ENCODE measurements around the gene NR2F1-AS1. TPM values are rescaled to one million over a fixed set of nuclear protein-coding genes. Genes with fewer than 3 reads are reported as not detected.

NR2F1-AS1 gene
- total RNA-seq, 1 donor from 2014 or later, result 6.9 TPM

DNA sequence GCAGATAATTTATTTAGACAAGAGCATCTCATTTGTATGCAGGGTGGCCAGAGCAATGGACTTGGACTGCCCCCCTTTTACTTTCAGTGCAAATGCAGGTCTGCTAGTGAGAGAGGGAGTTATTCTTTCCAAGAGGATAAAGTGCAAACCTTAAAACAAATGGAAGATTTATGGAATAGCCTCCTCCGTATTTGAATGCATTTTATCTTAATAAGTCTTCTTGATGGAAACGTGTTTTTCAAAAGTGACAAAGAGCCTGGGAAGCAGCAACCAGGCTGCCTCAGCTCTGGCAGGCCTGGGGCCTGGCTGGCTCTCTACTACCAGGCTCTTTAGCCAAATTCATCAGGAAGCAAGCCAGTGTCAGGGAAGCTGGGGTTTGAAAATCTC is 8.8 kb upstream of the NR2F1-AS1 start:
- Histone ChIP-seq H3K36me3 (ENCODE audit: insufficient read depth, low read length) (peaks cover 17% of the 10 kb centered on the region), H3K9me3 (ENCODE audit: insufficient read depth, low read depth, low read length) (no peaks in the 10 kb centered on the region), H3K27me3 (ENCODE audit: insufficient read depth, low read length) (no peaks in the 10 kb centered on the region), H3K27ac (ENCODE audit: low read depth, low read length) (no peak overlapping the region), H3K4me1 (ENCODE audit: insufficient read depth, low read length) (peaks cover 48% of the 10 kb centered on the region), H3K9ac (ENCODE audit: low read length) (peak overlapping the region; percentile 97), H3K4me2 (ENCODE audit: low read length) (peak overlapping the region; percentile 91), H3K4me3 (ENCODE audit: insufficient read depth, low read depth, low read length) (peak overlapping the region; percentile 93), H4K20me1 (ENCODE audit: insufficient read depth, low read length) (peaks cover 50% of the 10 kb centered on the region), H3K79me2 (ENCODE audit: insufficient read depth, low read length) (peaks cover 98% of the 10 kb centered on the region), H2AFZ (ENCODE audit: low read depth, low read length) (no peak overlapping the region)
- DNase-seq (ENCODE audit: low read depth), result no peak
- Mint-ChIP-seq H3K27me3 (ENCODE audit: low read depth, unreplicated experiment) (peaks cover 88% of the 10 kb centered on the region), H3K36me3 (ENCODE audit: low read depth, unreplicated experiment) (peaks cover 23% of the 10 kb centered on the region), H3K4me3 (ENCODE audit: unreplicated experiment) (no peak overlapping the region), H3K4me1 (ENCODE audit: low read depth, unreplicated experiment) (peaks cover 10% of the 10 kb centered on the region), H3K27ac (ENCODE audit: unreplicated experiment) (no peak overlapping the region), H3K9me3 (ENCODE audit: unreplicated experiment) (peaks cover 24% of the 10 kb centered on the region)
- no peak for TF ChIP-seq EZH2 (IDR thresholded peaks at IDR 0.05; ENCODE audit: insufficient read depth, low read length)
- TF ChIP-seq, protein P1, sequence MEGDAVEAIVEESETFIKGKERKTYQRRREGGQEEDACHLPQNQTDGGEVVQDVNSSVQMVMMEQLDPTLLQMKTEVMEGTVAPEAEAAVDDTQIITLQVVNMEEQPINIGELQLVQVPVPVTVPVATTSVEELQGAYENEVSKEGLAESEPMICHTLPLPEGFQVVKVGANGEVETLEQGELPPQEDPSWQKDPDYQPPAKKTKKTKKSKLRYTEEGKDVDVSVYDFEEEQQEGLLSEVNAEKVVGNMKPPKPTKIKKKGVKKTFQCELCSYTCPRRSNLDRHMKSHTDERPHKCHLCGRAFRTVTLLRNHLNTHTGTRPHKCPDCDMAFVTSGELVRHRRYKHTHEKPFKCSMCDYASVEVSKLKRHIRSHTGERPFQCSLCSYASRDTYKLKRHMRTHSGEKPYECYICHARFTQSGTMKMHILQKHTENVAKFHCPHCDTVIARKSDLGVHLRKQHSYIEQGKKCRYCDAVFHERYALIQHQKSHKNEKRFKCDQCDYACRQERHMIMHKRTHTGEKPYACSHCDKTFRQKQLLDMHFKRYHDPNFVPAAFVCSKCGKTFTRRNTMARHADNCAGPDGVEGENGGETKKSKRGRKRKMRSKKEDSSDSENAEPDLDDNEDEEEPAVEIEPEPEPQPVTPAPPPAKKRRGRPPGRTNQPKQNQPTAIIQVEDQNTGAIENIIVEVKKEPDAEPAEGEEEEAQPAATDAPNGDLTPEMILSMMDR (IDR thresholded peaks at IDR 0.05; ENCODE audit: insufficient read depth, low read depth, low read length), result peak; percentile 12
- FAIRE-seq, result no peak

DNA sequence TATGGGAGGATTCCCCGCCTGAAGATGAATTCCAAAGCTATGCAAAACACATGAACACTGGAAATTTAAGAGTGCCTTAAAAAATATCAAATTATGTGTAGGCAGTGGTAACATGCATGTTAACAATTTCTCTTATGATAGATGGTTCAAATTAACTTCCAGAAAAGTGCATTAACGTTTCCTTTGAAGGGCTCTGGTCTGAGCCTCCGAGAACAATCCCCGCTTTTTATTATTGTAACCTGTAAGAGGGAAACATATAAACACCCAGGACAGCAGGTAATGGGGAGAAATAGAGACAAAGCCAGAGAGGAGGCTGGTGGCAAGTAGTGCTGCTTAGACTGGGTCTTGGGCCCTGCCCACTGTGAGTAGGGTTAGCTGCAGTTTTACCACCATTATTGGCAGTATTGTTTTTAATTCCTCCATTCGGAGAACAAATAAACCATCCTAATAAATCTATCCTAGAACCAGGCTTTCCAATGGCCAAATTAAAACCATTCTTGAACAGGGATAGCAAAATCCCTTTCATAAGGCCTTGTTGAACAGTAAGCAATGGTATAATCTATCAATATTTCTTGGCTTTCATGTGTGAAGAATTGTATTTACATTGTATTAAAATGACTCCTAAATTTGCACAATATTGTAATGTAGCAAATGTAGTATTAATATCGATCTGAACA is 8.3 kb upstream of the NR2F1-AS1 start:
- H3K9me3 Mint-ChIP-seq (ENCODE audit: unreplicated experiment), result peaks cover 18% of the 10 kb centered on the region
- no peak for DNase-seq (ENCODE audit: low read depth)
- Histone ChIP-seq H3K4me3 (ENCODE audit: insufficient read depth, low read depth, low read length) (peak overlapping the region; percentile 93), H3K9ac (ENCODE audit: low read length) (peak overlapping the region; percentile 97), H3K27me3 (ENCODE audit: insufficient read depth, low read length) (no peaks in the 10 kb centered on the region), H3K36me3 (ENCODE audit: insufficient read depth, low read length) (peaks cover 13% of the 10 kb centered on the region), H3K79me2 (ENCODE audit: insufficient read depth, low read length) (peaks cover 92% of the 10 kb centered on the region), H2AFZ (ENCODE audit: low read depth, low read length) (no peak overlapping the region), H3K9me3 (ENCODE audit: insufficient read depth, low read depth, low read length) (no peaks in the 10 kb centered on the region), H3K4me1 (ENCODE audit: insufficient read depth, low read length) (peaks cover 48% of the 10 kb centered on the region), H4K20me1 (ENCODE audit: insufficient read depth, low read length) (peaks cover 50% of the 10 kb centered on the region), H3K27ac (ENCODE audit: low read depth, low read length) (peak overlapping the region; percentile 75), H3K4me2 (ENCODE audit: low read length) (peak overlapping the region; percentile 91)
- H3K27me3 Mint-ChIP-seq (ENCODE audit: low read depth, unreplicated experiment), result peaks cover 82% of the 10 kb centered on the region
- TF ChIP-seq, protein P1 (IDR thresholded peaks at IDR 0.05; ENCODE audit: insufficient read depth, low read depth, low read length), result no peak
- TF ChIP-seq EZH2 (IDR thresholded peaks at IDR 0.05; ENCODE audit: insufficient read depth, low read length), result no peak
- H3K4me3 Mint-ChIP-seq (ENCODE audit: unreplicated experiment), result no peak overlapping the region
- peaks cover 20% of the 10 kb centered on the region for H3K36me3 Mint-ChIP-seq (ENCODE audit: low read depth, unreplicated experiment)
- FAIRE-seq, result no peak
- peaks cover 10% of the 10 kb centered on the region for H3K4me1 Mint-ChIP-seq (ENCODE audit: low read depth, unreplicated experiment)
- peak overlapping the region; percentile 29 for H3K27ac Mint-ChIP-seq (ENCODE audit: unreplicated experiment)
